IMR-90 (cell line): ENCODE results near the gene PHC2. TPM values are rescaled to one million over a fixed set of nuclear protein-coding genes. Genes with fewer than 3 reads are reported as not detected.

Experiments used
- ATAC-seq: fragments of 200-7000 bp; cut with Tn5 transposase; 2 replicates; pipeline ENCODE4 v1.9.1; 2020; ENCODE audit warnings: low read depth, mild to moderate bottlenecking, moderate library complexity
- BruUV-seq: library from RNA; stranded (reverse); fragments of 400-500 nt; replicated peaks from 2 replicates; lab custom pipeline; 2021; lab: Mats Ljungman, UMichigan
- CTCF ChIA-PET: fragments of 300-600 bp; formaldehyde crosslinking; extraction: SDS; loops from one replicate; lab custom pipeline; 2021; ENCODE audit warnings: antibody characterized with exemption; lab: Yijun Ruan, JAX
- POLR2A ChIA-PET: fragments of 300-600 bp; sonication (Branson Sonifier 250); formaldehyde crosslinking; loops from one replicate; lab custom pipeline; 2022; ENCODE audit warnings: antibody characterized with exemption; ENCODE audit not compliant: unreplicated experiment; lab: Charles Lee
- DNase-seq: peaks from one replicate; pipeline ENCODE4 v3.0.0; 2013
- H2AFZ ChIP-seq: replicated peaks from 2 replicates; pipeline ENCODE3; 2013; ENCODE audit warnings: low read length, mild to moderate bottlenecking; ENCODE audit not compliant: poor library complexity
- H2AK5ac ChIP-seq: 2 replicates; pipeline ENCODE4 v1.6.1; 2013; ENCODE audit warnings: low read depth, low read length, inconsistent platforms
- H2AK9ac ChIP-seq: replicated peaks from 2 replicates; pipeline ENCODE3; 2013; ENCODE audit warnings: mild to moderate bottlenecking, low read depth, low read length, moderate library complexity; ENCODE audit not compliant: poor library complexity
- H2BK120ac ChIP-seq: 2 replicates; pipeline ENCODE4 v1.6.1; 2013; ENCODE audit warnings: low read depth, low read length, inconsistent platforms
- H2BK15ac ChIP-seq: 3 replicates; pipeline ENCODE4 v1.6.1; 2013; ENCODE audit warnings: low read depth, low read length, inconsistent platforms
- H2BK20ac ChIP-seq: 2 replicates; pipeline ENCODE4 v1.6.1; 2013; ENCODE audit warnings: low read depth, mild to moderate bottlenecking, inconsistent platforms, low read length, moderate library complexity
- H2BK5ac ChIP-seq: 2 replicates; pipeline ENCODE4 v1.6.1; 2013; ENCODE audit warnings: mild to moderate bottlenecking, low read depth, low read length, inconsistent platforms; ENCODE audit not compliant: poor library complexity, severe bottlenecking
- H3K14ac ChIP-seq: replicated peaks from 2 replicates; pipeline ENCODE4 v1.6.1; 2013; ENCODE audit warnings: low read depth, low read length, inconsistent platforms
- H3K18ac ChIP-seq: 2 replicates; pipeline ENCODE4 v1.6.1; 2013; ENCODE audit warnings: low read depth, low read length, control low read depth
- H3K23ac ChIP-seq: 2 replicates; pipeline ENCODE4 v1.6.1; 2013; ENCODE audit warnings: low read depth, low read length, inconsistent platforms
- H3K27ac ChIP-seq: 2 replicates; pipeline ENCODE4 v1.5.1; 2013; ENCODE audit warnings: mild to moderate bottlenecking, control low read depth, low read length; ENCODE audit not compliant: insufficient read depth
- H3K27me3 ChIP-seq: 2 replicates; pipeline ENCODE4 v1.6.1; 2013; ENCODE audit warnings: low read length; ENCODE audit not compliant: control insufficient read depth, insufficient read depth
- H3K36me3 ChIP-seq: 2 replicates; pipeline ENCODE4 v1.6.1; 2013; ENCODE audit warnings: low read length, mixed read lengths; ENCODE audit not compliant: control insufficient read depth, insufficient read depth
- H3K4ac ChIP-seq: 2 replicates; pipeline ENCODE4 v1.6.1; 2013; ENCODE audit warnings: low read depth, low read length, inconsistent platforms
- H3K4me1 ChIP-seq: 2 replicates; pipeline ENCODE4 v1.6.1; 2013; ENCODE audit warnings: low read length, mixed read lengths; ENCODE audit not compliant: control insufficient read depth, insufficient read depth
- H3K4me2 ChIP-seq: 2 replicates; pipeline ENCODE4 v1.6.1; 2013; ENCODE audit warnings: low read depth, mild to moderate bottlenecking, control low read depth, low read length, moderate library complexity
- H3K4me3 ChIP-seq: 2 replicates; pipeline ENCODE4 v1.5.1; 2013; ENCODE audit warnings: low read depth, mild to moderate bottlenecking, control low read depth, low read length, moderate library complexity; ENCODE audit not compliant: insufficient read depth
- H3K56ac ChIP-seq: 2 replicates; pipeline ENCODE4 v1.6.1; 2013; ENCODE audit warnings: low read length, inconsistent platforms; ENCODE audit not compliant: insufficient read depth; ENCODE audit errors: extremely low read depth
- H3K79me1 ChIP-seq, 2 experiments: 2 replicates each; pipeline ENCODE4 v1.6.1; 2013; ENCODE audit warnings: low read length in 2 of 2, inconsistent platforms in 1 of 2, low read depth in 1 of 2
- H3K9ac ChIP-seq: 2 replicates; pipeline ENCODE4 v1.6.1; 2013; ENCODE audit warnings: low read depth, low read length, control low read depth
- H3K9me1 ChIP-seq: 2 replicates; pipeline ENCODE4 v1.6.1; 2013; ENCODE audit warnings: low read length, inconsistent platforms; ENCODE audit not compliant: insufficient read depth
- H3K9me3 ChIP-seq: 2 replicates; pipeline ENCODE4 v1.6.1; 2013; ENCODE audit warnings: low read length; ENCODE audit not compliant: control insufficient read depth, insufficient read depth
- H4K20me1 ChIP-seq: 2 replicates; pipeline ENCODE4 v1.6.1; 2013; ENCODE audit warnings: low read length, inconsistent platforms; ENCODE audit not compliant: insufficient read depth
- H4K5ac ChIP-seq: 2 replicates; pipeline ENCODE4 v1.6.1; 2013; ENCODE audit warnings: mild to moderate bottlenecking, low read depth, low read length, control low read depth
- H4K8ac ChIP-seq, 2 experiments: 2 replicates each; pipeline ENCODE4 v1.6.1; 2013; ENCODE audit warnings: low read depth in 2 of 2, low read length in 2 of 2, control low read depth in 1 of 2, inconsistent platforms in 1 of 2
- H4K91ac ChIP-seq: 2 replicates; pipeline ENCODE4 v1.6.1; 2013; ENCODE audit warnings: low read depth, low read length, inconsistent platforms; ENCODE audit not compliant: insufficient read depth
- BHLHE40 ChIP-seq: fragments of 150-350 bp; IDR thresholded peaks from 2 replicates; pipeline ENCODE4 v1.6.1; 2016; ENCODE audit warnings: mild to moderate bottlenecking, low read depth, low read length
- CEBPB ChIP-seq: IDR thresholded peaks from 2 replicates; pipeline ENCODE4 v1.6.1; 2012; ENCODE audit warnings: low read depth, low read length, improper control_type of control experiment
- CHD1 ChIP-seq: IDR thresholded peaks from 2 replicates; pipeline ENCODE4 v1.6.1; 2012; ENCODE audit warnings: low read depth, low read length, improper control_type of control experiment
- ELK1 ChIP-seq: fragments of 150-350 bp; IDR thresholded peaks from 2 replicates; pipeline ENCODE4 v1.6.1; 2016; ENCODE audit warnings: low read depth, mild to moderate bottlenecking, low read length, moderate library complexity, borderline replicate concordance
- FOS ChIP-seq: fragments of 150-350 bp; IDR thresholded peaks from 2 replicates; pipeline ENCODE4 v1.6.1; 2016; ENCODE audit warnings: low read depth, low read length
- MAFK ChIP-seq: IDR thresholded peaks from 2 replicates; pipeline ENCODE4 v1.6.1; 2012; ENCODE audit warnings: low read depth, low read length, improper control_type of control experiment
- MAZ ChIP-seq: IDR thresholded peaks from 2 replicates; pipeline ENCODE4 v1.6.1; 2012; ENCODE audit warnings: low read depth, mild to moderate bottlenecking, low read length, improper control_type of control experiment, moderate library complexity, borderline replicate concordance
- MXI1 ChIP-seq: IDR thresholded peaks from 2 replicates; pipeline ENCODE4 v1.6.1; 2012; ENCODE audit warnings: low read depth, mild to moderate bottlenecking, low read length, moderate library complexity, borderline replicate concordance
- NFE2L2 ChIP-seq: fragments of 150-350 bp; IDR thresholded peaks from 2 replicates; pipeline ENCODE4 v1.6.1; 2016; ENCODE audit warnings: low read depth, mild to moderate bottlenecking, low read length
- POLR2A ChIP-seq: IDR thresholded peaks from 2 replicates; pipeline ENCODE4 v1.6.1; 2012; ENCODE audit warnings: mild to moderate bottlenecking, low read depth, low read length
- RAD21 ChIP-seq: IDR thresholded peaks from 2 replicates; pipeline ENCODE4 v1.6.1; 2012; ENCODE audit warnings: low read length, improper control_type of control experiment
- RCOR1 ChIP-seq: IDR thresholded peaks from 2 replicates; pipeline ENCODE4 v1.6.1; 2012; ENCODE audit warnings: mild to moderate bottlenecking, low read length, improper control_type of control experiment; ENCODE audit not compliant: insufficient replicate concordance
- RFX5 ChIP-seq: IDR thresholded peaks from 2 replicates; pipeline ENCODE4 v1.8.0; 2012; ENCODE audit warnings: low read depth, mild to moderate bottlenecking, low read length, moderate library complexity
- SMC3 ChIP-seq: fragments of 150-350 bp; IDR thresholded peaks from 2 replicates; pipeline ENCODE4 v1.6.1; 2016; ENCODE audit warnings: low read depth, mild to moderate bottlenecking, antibody characterized with exemption, low read length, moderate library complexity
- WGBS, 2 experiments: methylation state at CpG; one replicate each; pipeline versions ENCODE4 v1.1.5 to v1.1.7; 2013; ENCODE audit warnings: missing lambda C conversion rate in 2 of 2; ENCODE audit not compliant: insufficient read length in 1 of 2; ENCODE audit errors: extremely low coverage in 2 of 2; 5-methylcytosine and 5-hydroxymethylcytosine counted together
- dilution Hi-C: fragments of 300-500 bp; cut with HindIII; formaldehyde crosslinking; loops from one replicate; pipeline ENCODE4 v1.14.3; 2018; ENCODE audit warnings: low sequenced_read_pairs; ENCODE audit not compliant: unreplicated experiment
- in situ Hi-C: fragments of 300-500 bp; cut with MboI; formaldehyde crosslinking; loops from 3 replicates; pipeline ENCODE4 v1.14.3; 2019; ENCODE audit warnings: low sequenced_read_pairs, inconsistent platforms, mixed read lengths
- intact Hi-C: fragments of 100-400 bp; cut with micrococcal nuclease; formaldehyde crosslinking; loops from 2 replicates; pipeline ENCODE4 v1.10.0; 2022
- polyA plus RNA-seq, 3 experiments: library from polyadenylated mRNA; depleted of rRNA; stranded (reverse); fragments of >200 nt; gene quantifications; 2 replicates each; pipeline ENCODE4 v1.2.3, GENCODE V29; 2012; ENCODE audit warnings: low replicate concordance in 1 of 3
- total RNA-seq: library from RNA; depleted of rRNA; stranded (reverse); fragments of >200 nt; gene quantifications from 2 replicates; pipeline ENCODE4 v1.2.3, GENCODE V29; 2012
- TF ChIP-seq, protein P1 (sequence below): conservative IDR thresholded peaks from 2 replicates; pipeline ENCODE4 v1.5.1; 2012; ENCODE audit warnings: mild to moderate bottlenecking, low read depth, low read length, improper control_type of control experiment
- TF ChIP-seq, protein P2 (sequence below): fragments of 150-350 bp; IDR thresholded peaks from 2 replicates; pipeline ENCODE4 v1.6.1; 2017; ENCODE audit warnings: mild to moderate bottlenecking, antibody characterized with exemption, low read length, low read depth

PHC2 gene
- total and polyA plus RNA-seq, 2 of the 4 experiments (the other 2 are of a cell fraction), result 46.4 to 98.1 TPM

DNA sequence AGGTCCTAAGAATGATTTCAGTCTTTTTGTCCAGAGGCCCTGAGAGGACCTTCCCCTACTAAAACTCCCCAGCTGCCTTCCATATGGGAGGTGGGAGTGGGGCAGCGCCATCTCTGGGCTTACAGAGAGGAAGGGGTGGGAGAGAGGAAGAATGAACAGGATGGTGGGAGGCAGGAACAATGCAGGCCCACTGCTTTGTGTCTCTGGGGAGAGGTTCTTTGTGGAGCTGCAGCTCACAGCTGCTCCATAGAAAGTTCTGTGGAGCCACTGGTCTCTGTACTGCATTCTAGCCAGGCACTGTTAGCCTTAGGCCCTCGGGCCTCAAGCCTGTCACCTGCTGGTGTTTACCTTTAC is 66.4 kb downstream of the PHC2 start:
- Histone ChIP-seq H4K5ac (peak overlapping the region; percentile 56; the same call in 1 of the 2 replicates), H4K91ac (peak overlapping the region; percentile 91), H3K4ac (peak overlapping the region; percentile 64), H2BK120ac (peak overlapping the region; percentile 89), H3K9me1 (peaks cover 19% of the 10 kb centered on the region), H3K36me3 (peaks cover 5% of the 10 kb centered on the region; the same call in 1 of the 2 replicates), H3K27me3 (no peaks in the 10 kb centered on the region), H2AK9ac (peak overlapping the region; percentile 46), H2BK15ac (peak overlapping the region; percentile 94; the same call in 2 of the 3 replicates), H4K8ac (peak overlapping the region; percentile 84 to 96; a peak in 2 of 4 replicates), H3K14ac (peak overlapping the region; percentile 71), H3K56ac (no peak overlapping the region), H2BK20ac (peak overlapping the region; percentile 84), H4K20me1 (no peaks in the 10 kb centered on the region), H3K18ac (peak overlapping the region; percentile 60), H3K4me3 (no peak overlapping the region), H2BK5ac (peak overlapping the region; percentile 16), H3K4me2 (peak overlapping the region; percentile 23; the same call in 1 of the 2 replicates), H2AFZ (no peak overlapping the region), H3K23ac (peak overlapping the region; percentile 33; the same call in 1 of the 2 replicates), H3K9ac (peak overlapping the region; percentile 7; the same call in 1 of the 2 replicates), H3K9me3 (no peaks in the 10 kb centered on the region), H3K79me1 (peaks cover 4 to 14% of the 10 kb centered on the region in 2 experiments; a peak in 2 of 4 replicates), H3K27ac (peak overlapping the region; percentile 64; the same call in 1 of the 2 replicates), H2AK5ac (peak overlapping the region; percentile 88), H3K4me1 (peaks cover 29% of the 10 kb centered on the region)
- no peak for TF ChIP-seq RCOR1
- TF ChIP-seq, protein P1, sequence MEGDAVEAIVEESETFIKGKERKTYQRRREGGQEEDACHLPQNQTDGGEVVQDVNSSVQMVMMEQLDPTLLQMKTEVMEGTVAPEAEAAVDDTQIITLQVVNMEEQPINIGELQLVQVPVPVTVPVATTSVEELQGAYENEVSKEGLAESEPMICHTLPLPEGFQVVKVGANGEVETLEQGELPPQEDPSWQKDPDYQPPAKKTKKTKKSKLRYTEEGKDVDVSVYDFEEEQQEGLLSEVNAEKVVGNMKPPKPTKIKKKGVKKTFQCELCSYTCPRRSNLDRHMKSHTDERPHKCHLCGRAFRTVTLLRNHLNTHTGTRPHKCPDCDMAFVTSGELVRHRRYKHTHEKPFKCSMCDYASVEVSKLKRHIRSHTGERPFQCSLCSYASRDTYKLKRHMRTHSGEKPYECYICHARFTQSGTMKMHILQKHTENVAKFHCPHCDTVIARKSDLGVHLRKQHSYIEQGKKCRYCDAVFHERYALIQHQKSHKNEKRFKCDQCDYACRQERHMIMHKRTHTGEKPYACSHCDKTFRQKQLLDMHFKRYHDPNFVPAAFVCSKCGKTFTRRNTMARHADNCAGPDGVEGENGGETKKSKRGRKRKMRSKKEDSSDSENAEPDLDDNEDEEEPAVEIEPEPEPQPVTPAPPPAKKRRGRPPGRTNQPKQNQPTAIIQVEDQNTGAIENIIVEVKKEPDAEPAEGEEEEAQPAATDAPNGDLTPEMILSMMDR, result no peak
- no peak for TF ChIP-seq SMC3
- no peak for TF ChIP-seq CHD1
- TF ChIP-seq NFE2L2, result no peak
- no peak for TF ChIP-seq RAD21
- no peak for TF ChIP-seq MAZ
- no peak for TF ChIP-seq RFX5
- TF ChIP-seq, protein P2, sequence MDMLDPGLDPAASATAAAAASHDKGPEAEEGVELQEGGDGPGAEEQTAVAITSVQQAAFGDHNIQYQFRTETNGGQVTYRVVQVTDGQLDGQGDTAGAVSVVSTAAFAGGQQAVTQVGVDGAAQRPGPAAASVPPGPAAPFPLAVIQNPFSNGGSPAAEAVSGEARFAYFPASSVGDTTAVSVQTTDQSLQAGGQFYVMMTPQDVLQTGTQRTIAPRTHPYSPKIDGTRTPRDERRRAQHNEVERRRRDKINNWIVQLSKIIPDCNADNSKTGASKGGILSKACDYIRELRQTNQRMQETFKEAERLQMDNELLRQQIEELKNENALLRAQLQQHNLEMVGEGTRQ, result no peak
- TF ChIP-seq ELK1, result no peak
- TF ChIP-seq MAFK, result no peak
- no peak for TF ChIP-seq BHLHE40
- TF ChIP-seq CEBPB, result no peak
- no peak for TF ChIP-seq FOS
- TF ChIP-seq POLR2A, result no peak
- TF ChIP-seq MXI1, result no peak
- dilution Hi-C loops (no loop called here), intact Hi-C loops (loop anchor here (2.0 to 10.0 kb wide), 2 partner anchors 146 to 270 kb away; no protein-coding TSS in a partner anchor), in situ Hi-C loops (no loop called here)
- no peak for DNase-seq
- no CpG with 5 or more reads among the region's 2 CpGs for WGBS, 2 experiments
- BruUV-seq, result no TSS peak
- ChIA-PET CTCF (interaction anchor here (0.6 to 3.2 kb wide), 5 partner anchors 26 to 196 kb away, joined by 3 to 12 read pairs (median 3); no protein-coding TSS in a partner anchor), POLR2A (interaction anchor here (1.1 kb wide), 1 partner anchor 25 kb away, joined by 3 read pairs; no protein-coding TSS in a partner anchor)
- ATAC-seq, result no peak
